Right lobe of liver (tissue), 6 donors: ENCODE data around the gene UBE2E2. TPM values are rescaled to one million over a fixed set of nuclear protein-coding genes. Genes with fewer than 3 reads are reported as not detected.

ENCODE experiments used
- ATAC-seq, 4 donors: fragments of 200-7000 bp; cut with Tn5 transposase; one replicate each; pipeline ENCODE4 v1.9.1; 2020; ENCODE audit warnings: mild to moderate bottlenecking in 4 of 4, moderate library complexity in 4 of 4
- DNase-seq, 3 donors: peaks; one replicate each; pipeline ENCODE4 v3.0.0-alpha.2; 2020
- H3K27ac ChIP-seq, 3 donors: fragments of 200-600 bp; one replicate each; pipeline ENCODE4 v1.8.0; 2022
- H3K27me3 ChIP-seq, 2 donors: fragments of 200-600 bp; one replicate each; pipeline ENCODE4 v1.8.0; 2022
- H3K36me3 ChIP-seq, 4 donors: fragments of 200-600 bp; sonication (generic) in 1 of 4; one replicate each; pipeline versions ENCODE4 v1.5.1 to v1.8.0; 2017 to 2022; ENCODE audit warnings: control low read depth in 1 of 4
- H3K4me1 ChIP-seq, 4 donors: fragments of 200-600 bp; sonication (generic) in 1 of 4; one replicate each; pipeline versions ENCODE4 v1.5.1 to v1.8.0; 2017 to 2022; ENCODE audit warnings: control low read depth in 1 of 4
- H3K4me3 ChIP-seq, 3 donors: fragments of 200-600 bp; one replicate each; pipeline ENCODE4 v1.8.0; 2022
- H3K9me3 ChIP-seq, 4 donors: fragments of 200-600 bp; sonication (generic) in 1 of 4; one replicate each; pipeline versions ENCODE4 v1.5.1 to v1.8.0; 2017 to 2022; ENCODE audit warnings: control low read depth in 1 of 4
- CTCF ChIP-seq, 4 donors: fragments of 200-600 bp in 3 of 4; fragments of 450-650 bp in 1 of 4; IDR thresholded peaks; one replicate each; pipeline versions ENCODE4 v1.5.1 to v1.8.0; 2016 to 2022; ENCODE audit warnings: antibody characterized with exemption in 4 of 4, mild to moderate bottlenecking in 2 of 4
- POLR2A ChIP-seq: fragments of 450-650 bp; IDR thresholded peaks from one replicate; pipeline ENCODE4 v1.6.1; 2017; ENCODE audit warnings: antibody characterized with exemption, mild to moderate bottlenecking
- WGBS: methylation state at CpG from one replicate; pipeline ENCODE4 v1.1.6; 2018; ENCODE audit warnings: low coverage, low lambda C conversion rate; ENCODE audit not compliant: insufficient coverage; ENCODE audit errors: missing lambda C conversion rate; 5-methylcytosine and 5-hydroxymethylcytosine counted together
- intact Hi-C, 2 donors: fragments of 100-400 bp; cut with DNase I; formaldehyde crosslinking; loops; one replicate each; pipeline versions ENCODE4 v1.11.2 to v1.14.1; 2022
- total RNA-seq, 6 experiments: library from RNA; depleted of rRNA in 2 of 6; stranded (reverse); fragments of >200 nt in 2 of 6; fragmentation: NEBNext Ultra II Directional in 3 of 6; extraction: Animal tissue kit (Norgen Biotek cat#: 25700) in 3 of 6; gene quantifications; one replicate each; pipeline versions ENCODE4 v1.1.0 to v1.2.4, GENCODE V29; 2016 to 2023
- donor health status: DM: no; HTN: yes; CAD: no.
- donor health status: DM: no; HTN: no; CAD: no.
- donor health status: DM: no; HTN: no; CAD: no.
- donor health status: DM: no; HTN: yes; CAD: no.
- donor health status: DM: no; HTN: yes; CAD: no.

The UBE2E2 gene
- total RNA-seq, 6 experiments from 2014 or later = 17.2 to 29.1 (median 18.1) TPM

GRCh38 chr3:23588547-23588946 is 385.4 kb downstream of the UBE2E2 start:
- TF ChIP-seq POLR2A = no peak
- 24% methylated on average over 3 of the region's 3 CpGs for whole genome bisulfite sequencing
- ATAC-seq = no peak

GRCh38 chr3:23589602-23590001 is 386.5 kb downstream of the UBE2E2 start:
- H3K36me3 ChIP-seq = no peaks in the 10 kb centered on the region
- no peaks in the 10 kb centered on the region for H3K27me3 ChIP-seq
- H3K9me3 ChIP-seq = no peaks in the 10 kb centered on the region
- intact Hi-C loops = no loop called here
- H3K27ac ChIP-seq = no peak overlapping the region
- ATAC-seq = no peak
- WGBS = 83% methylated on average over 1 of the region's 10 CpGs
- TF ChIP-seq POLR2A = no peak
- no peak for TF ChIP-seq CTCF (IDR thresholded peaks at IDR 0.05)
- DNase-seq = no peak
- no peaks in the 10 kb centered on the region for H3K4me1 ChIP-seq
- no peak overlapping the region for H3K4me3 ChIP-seq

More at GRCh38 chr3:23588547-23588946, 385.4 kb downstream of the UBE2E2 start:
- no peaks in the 10 kb centered on the region for H3K4me1 ChIP-seq
- no peaks in the 10 kb centered on the region for H3K9me3 ChIP-seq
- no peak overlapping the region for H3K27ac ChIP-seq
- intact Hi-C loops = no loop called here
- H3K4me3 ChIP-seq = no peak overlapping the region
- H3K36me3 ChIP-seq = no peaks in the 10 kb centered on the region
- no peak for DNase-seq
- H3K27me3 ChIP-seq = no peaks in the 10 kb centered on the region

- H3K27ac ChIP-seq = no peak overlapping the region
- no peak overlapping the region for H3K4me3 ChIP-seq
- ATAC-seq (no peak), DNase-seq (no peak)
- intact Hi-C loops = no loop called here
- 82% methylated on average over 8 of the region's 8 CpGs for WGBS
- H3K9me3 ChIP-seq = no peaks in the 10 kb centered on the region
- no peaks in the 10 kb centered on the region for H3K4me1 ChIP-seq
- TF ChIP-seq POLR2A = no peak
- TF ChIP-seq CTCF (IDR thresholded peaks at IDR 0.05) = no peak
- no peaks in the 10 kb centered on the region for H3K36me3 ChIP-seq
- H3K27me3 ChIP-seq = no peaks in the 10 kb centered on the region
These were observed 387.5 kb downstream of the UBE2E2 start for GRCh38 chr3:23590424-23591273.

- H3K4me3 ChIP-seq = no peak overlapping the region
These were observed 388.2 kb downstream of the UBE2E2 start for GRCh38 chr3:23591374-23591773.

More at GRCh38 chr3:23591374-23591773, 388.2 kb downstream of the UBE2E2 start:
- TF ChIP-seq CTCF (IDR thresholded peaks at IDR 0.05) (no peak), POLR2A (no peak)
- Histone ChIP-seq H3K4me1 (no peaks in the 10 kb centered on the region), H3K27ac (no peak overlapping the region), H3K9me3 (no peaks in the 10 kb centered on the region), H3K36me3 (no peaks in the 10 kb centered on the region), H3K27me3 (no peaks in the 10 kb centered on the region)
- intact Hi-C loops = no loop called here
- 79% methylated on average over 2 of the region's 2 CpGs for WGBS
- DNase-seq = no peak
- no peak for ATAC-seq
